ENCODE data around the gene SHC1.
A peak's percentile ranks its signal among the peaks of the same experiment; 100 is the strongest.

The SHC1 gene

DNA sequence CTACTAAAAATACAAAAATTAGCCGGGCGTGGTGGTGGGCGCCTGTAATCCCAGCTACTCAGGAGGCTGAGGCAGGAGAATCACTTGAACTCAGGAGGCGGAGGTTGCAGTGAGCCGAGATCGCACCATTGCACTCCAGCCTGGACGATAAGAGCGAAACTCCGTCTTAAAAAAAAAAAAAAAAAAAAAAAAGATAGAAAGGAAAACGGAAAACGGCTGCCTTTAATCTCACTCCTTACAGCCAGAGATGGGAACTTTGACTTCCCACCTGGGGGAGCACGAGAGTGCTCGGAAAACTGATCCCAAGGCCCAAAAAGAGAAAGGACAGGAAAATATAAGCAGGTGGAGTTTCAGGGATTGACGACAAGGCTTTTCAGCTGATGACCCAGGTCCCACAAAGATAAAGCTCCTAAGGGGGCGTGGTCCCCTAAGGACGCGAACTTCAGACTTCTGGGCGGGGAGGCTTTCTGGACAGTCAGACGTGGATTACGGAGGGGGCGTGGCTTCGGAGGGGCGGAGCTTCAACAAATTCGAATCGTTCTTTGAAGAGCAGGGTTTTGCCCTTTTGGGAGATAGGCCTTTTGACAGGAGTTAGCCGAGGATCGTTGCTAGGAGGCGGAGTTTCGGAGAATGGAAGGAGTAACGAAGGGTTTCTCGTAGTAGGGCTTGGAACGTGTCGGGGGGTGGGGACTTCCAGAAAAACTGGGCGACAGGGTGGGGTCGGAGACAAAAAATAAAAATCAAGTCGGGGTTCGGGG is 3.0 kb upstream of the SHC1 start:
- H3K9ac ChIP-seq (ENCODE audit: insufficient read length): peak overlapping the region; percentile 95
- peak overlapping the region; percentile 99 for H3K27ac ChIP-seq
- DNase-seq (ENCODE audit: low read depth, low spot score): peak; percentile 81
- H3K9me3 ChIP-seq (ENCODE audit: low read depth, low read length): no peaks in the 10 kb centered on the region
- peaks cover 21% of the 10 kb centered on the region for H3K36me3 ChIP-seq (ENCODE audit: insufficient read depth, low read length)
- peak overlapping the region; percentile 97 for H3K4me3 ChIP-seq
- TF ChIP-seq POLR2AphosphoS5 (IDR thresholded peaks at IDR 0.05; ENCODE audit: borderline replicate concordance, low read depth, low read length): peak; percentile 75
- TF ChIP-seq EZH2 (IDR thresholded peaks at IDR 0.05): no peak

DNA sequence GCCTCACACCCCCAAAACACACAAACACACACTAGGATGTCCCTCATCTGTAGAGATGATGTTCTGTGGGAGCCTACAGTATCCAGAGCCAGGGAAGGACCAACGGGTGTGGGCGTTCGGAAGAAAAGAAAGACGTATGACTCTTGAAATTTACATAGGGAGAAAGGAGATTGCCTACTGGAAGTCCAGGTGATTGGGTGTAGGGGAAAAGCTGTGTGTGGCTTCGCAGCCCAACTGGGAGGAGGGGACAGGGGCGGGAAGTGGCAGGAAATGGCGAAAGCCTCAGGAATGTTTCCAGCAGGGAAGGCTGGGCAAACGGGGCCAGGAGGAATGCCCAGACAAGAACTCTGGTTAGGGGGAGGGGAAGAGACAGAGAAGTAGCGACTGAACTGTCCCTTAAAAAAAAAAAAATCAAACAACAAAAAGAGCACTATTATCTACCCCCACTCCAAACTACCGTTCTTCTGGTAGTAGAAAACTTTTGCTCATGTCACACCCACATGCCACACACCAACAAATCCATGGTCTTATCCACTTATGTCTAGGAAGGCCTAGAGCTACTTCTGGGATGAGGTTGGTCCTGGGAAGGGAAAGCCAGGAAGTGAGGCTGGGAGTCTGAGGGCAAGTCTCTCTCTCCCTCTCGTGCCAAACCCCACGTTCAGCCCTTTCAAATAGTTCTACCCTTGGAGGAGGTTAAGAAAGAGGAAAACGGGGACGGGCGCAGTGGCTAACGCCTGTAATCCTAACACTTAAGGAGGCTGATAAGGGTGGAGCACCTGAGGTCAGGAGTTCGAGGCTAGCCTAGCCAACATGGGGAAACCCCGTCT is 2.2 kb upstream of the SHC1 start:
- H3K4me3 ChIP-seq: peak overlapping the region; percentile 97
- peak overlapping the region; percentile 99 for H3K27ac ChIP-seq
- H3K9me3 ChIP-seq (ENCODE audit: low read depth, low read length): no peaks in the 10 kb centered on the region
- no peak for DNase-seq (ENCODE audit: low read depth, low spot score)
- TF ChIP-seq FOXP2 (optimal IDR thresholded peaks at IDR 0.05; ENCODE audit: control extremely low read depth, extremely low read length, insufficient read depth): no peak
- TF ChIP-seq POLR2AphosphoS5 (IDR thresholded peaks at IDR 0.05; ENCODE audit: borderline replicate concordance, low read depth, low read length): no peak
- TF ChIP-seq EZH2 (IDR thresholded peaks at IDR 0.05): no peak
- peaks cover 20% of the 10 kb centered on the region for H3K36me3 ChIP-seq (ENCODE audit: insufficient read depth, low read length)
- H3K9ac ChIP-seq (ENCODE audit: insufficient read length): peak overlapping the region; percentile 43

DNA sequence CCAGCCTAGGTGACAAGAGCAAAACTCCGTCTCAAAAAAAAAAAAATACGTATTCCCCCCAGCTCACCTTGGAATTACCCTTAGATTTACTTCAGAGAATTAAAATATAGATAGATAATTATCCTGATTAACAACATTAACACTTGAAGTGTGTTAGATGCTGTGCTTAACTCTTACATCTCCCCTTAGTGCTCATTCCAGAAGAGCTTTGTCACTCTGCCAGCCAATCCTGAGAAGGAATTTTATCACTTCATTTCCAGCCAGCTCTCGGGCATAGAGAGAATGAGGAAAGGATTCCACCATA is 1.6 kb upstream of the SHC1 start:
- Histone ChIP-seq H3K9me3 (ENCODE audit: low read depth, low read length) (no peaks in the 10 kb centered on the region), H3K27ac (peak overlapping the region; percentile 99), H3K9ac (ENCODE audit: insufficient read length) (peak overlapping the region; percentile 43), H3K36me3 (ENCODE audit: insufficient read depth, low read length) (peaks cover 20% of the 10 kb centered on the region), H3K4me3 (peak overlapping the region; percentile 97)
- DNase-seq (ENCODE audit: low read depth, low spot score): no peak
- TF ChIP-seq FOXP2 (optimal IDR thresholded peaks at IDR 0.05; ENCODE audit: control extremely low read depth, extremely low read length, insufficient read depth) (no peak), EZH2 (IDR thresholded peaks at IDR 0.05) (no peak), POLR2AphosphoS5 (IDR thresholded peaks at IDR 0.05; ENCODE audit: borderline replicate concordance, low read depth, low read length) (no peak)

DNA sequence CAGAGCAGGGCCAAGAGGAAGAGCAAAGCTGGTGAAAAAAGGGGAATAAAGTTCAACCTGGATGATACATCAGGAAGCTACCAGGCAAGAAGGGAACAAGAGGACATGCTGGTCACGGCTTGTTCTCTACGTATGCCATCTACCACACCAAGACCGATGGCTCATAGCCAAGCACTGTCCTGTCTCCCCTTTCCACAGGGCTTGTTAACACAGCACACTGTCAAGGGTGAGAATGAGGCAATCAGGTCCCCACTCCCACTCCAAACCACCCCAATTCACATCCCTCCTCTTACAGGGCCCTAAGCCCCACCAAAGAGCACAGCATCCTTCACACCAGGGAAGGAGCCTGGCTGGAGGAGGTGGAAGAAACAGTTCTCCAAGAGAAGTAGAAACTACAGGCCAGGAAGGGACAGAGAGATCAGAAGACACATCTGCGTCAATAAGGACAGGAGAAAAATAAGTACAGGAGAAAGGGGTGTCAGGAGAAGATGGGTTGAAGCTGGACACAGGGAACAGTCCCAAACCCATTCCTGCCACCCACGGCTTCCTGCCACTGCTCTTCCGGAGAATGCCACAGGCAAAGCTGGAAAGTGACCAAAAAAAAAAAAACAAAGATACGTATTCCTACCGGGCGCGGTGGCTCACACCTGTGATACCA is 923 bp upstream of the SHC1 start:
- peak overlapping the region; percentile 82 for H3K4me3 ChIP-seq
- DNase-seq (ENCODE audit: low read depth, low spot score): no peak

DNA sequence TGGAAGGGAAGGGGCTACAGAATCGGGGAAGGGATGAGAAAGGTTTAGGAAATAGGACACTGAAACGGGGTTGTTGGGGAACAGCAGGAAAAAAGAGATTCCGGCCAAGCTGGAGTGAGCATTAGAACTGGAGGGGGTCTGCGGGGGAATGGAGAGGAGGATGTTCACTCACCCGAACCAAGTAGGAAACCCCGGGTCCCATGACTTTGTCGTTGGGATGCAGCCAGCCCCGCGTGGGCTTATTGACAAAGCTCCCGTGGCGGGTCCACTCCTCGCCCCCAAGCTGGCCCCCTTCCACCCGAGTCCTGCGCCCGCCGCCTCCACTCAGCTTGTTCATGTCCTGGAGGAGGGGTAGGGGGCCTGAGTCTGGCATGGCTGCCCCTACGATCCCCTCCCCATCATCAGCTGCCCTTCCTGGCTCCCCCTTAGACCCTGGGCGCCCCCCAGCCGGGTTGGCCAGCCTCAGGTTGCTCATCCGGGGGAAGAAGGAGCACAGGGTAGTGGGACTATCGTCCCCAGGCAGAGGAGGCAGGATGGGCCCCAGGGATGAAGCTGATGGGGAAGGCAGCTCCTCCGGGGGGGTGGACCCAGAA is 591 bp downstream of the SHC1 start:
- Histone ChIP-seq H3K9ac (ENCODE audit: insufficient read length) (peak overlapping the region; percentile 74), H3K36me3 (ENCODE audit: insufficient read depth, low read length) (peaks cover 33% of the 10 kb centered on the region), H3K4me3 (peak overlapping the region; percentile 82), H3K27ac (no peak overlapping the region), H3K9me3 (ENCODE audit: low read depth, low read length) (no peaks in the 10 kb centered on the region)
- TF ChIP-seq POLR2AphosphoS5 (IDR thresholded peaks at IDR 0.05; ENCODE audit: borderline replicate concordance, low read depth, low read length): no peak
- TF ChIP-seq FOXP2 (optimal IDR thresholded peaks at IDR 0.05; ENCODE audit: control extremely low read depth, extremely low read length, insufficient read depth): no peak
- TF ChIP-seq EZH2 (IDR thresholded peaks at IDR 0.05): no peak
- no peak for DNase-seq (ENCODE audit: low read depth, low spot score)

More for the DNA sequence above, 923 bp upstream of the SHC1 start:
- Histone ChIP-seq H3K27ac (peak overlapping the region; percentile 83), H3K36me3 (ENCODE audit: insufficient read depth, low read length) (peaks cover 26% of the 10 kb centered on the region), H3K9ac (ENCODE audit: insufficient read length) (peak overlapping the region; percentile 74), H3K9me3 (ENCODE audit: low read depth, low read length) (no peaks in the 10 kb centered on the region)
- TF ChIP-seq POLR2AphosphoS5 (IDR thresholded peaks at IDR 0.05; ENCODE audit: borderline replicate concordance, low read depth, low read length) (no peak), EZH2 (IDR thresholded peaks at IDR 0.05) (no peak), FOXP2 (optimal IDR thresholded peaks at IDR 0.05; ENCODE audit: control extremely low read depth, extremely low read length, insufficient read depth) (no peak)

DNA sequence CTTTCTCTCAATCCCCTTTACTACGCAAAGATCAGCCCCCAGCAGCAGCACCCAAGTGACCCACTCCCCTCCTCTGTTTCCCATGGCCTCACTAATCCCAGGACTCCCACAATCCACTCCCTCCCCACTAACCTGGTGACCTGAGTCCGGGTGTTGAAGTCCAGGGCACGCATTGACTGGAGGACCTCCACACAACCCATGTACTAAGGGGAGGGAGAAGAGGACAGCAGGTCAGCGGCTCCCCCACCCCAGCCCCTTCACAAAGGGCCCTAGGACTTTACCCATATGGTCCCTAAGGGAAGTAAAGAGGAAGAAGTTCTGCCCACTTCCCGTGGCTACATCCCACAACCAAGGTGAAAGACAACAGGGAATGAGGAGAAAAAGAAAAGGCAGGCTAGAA is 1.3 kb downstream of the SHC1 start:
- H3K27ac ChIP-seq: peak overlapping the region; percentile 22; the same call in 1 of the 2 replicates
- H3K9me3 ChIP-seq (ENCODE audit: low read depth, low read length): no peaks in the 10 kb centered on the region
- H3K36me3 ChIP-seq (ENCODE audit: insufficient read depth, low read length): peaks cover 39% of the 10 kb centered on the region
- no peak for DNase-seq (ENCODE audit: low read depth, low spot score)
- peak overlapping the region; percentile 74 for H3K9ac ChIP-seq (ENCODE audit: insufficient read length)
- TF ChIP-seq EZH2 (IDR thresholded peaks at IDR 0.05) (no peak), FOXP2 (optimal IDR thresholded peaks at IDR 0.05; ENCODE audit: control extremely low read depth, extremely low read length, insufficient read depth) (no peak), POLR2AphosphoS5 (IDR thresholded peaks at IDR 0.05; ENCODE audit: borderline replicate concordance, low read depth, low read length) (no peak)
- peak overlapping the region; percentile 82 for H3K4me3 ChIP-seq

DNA sequence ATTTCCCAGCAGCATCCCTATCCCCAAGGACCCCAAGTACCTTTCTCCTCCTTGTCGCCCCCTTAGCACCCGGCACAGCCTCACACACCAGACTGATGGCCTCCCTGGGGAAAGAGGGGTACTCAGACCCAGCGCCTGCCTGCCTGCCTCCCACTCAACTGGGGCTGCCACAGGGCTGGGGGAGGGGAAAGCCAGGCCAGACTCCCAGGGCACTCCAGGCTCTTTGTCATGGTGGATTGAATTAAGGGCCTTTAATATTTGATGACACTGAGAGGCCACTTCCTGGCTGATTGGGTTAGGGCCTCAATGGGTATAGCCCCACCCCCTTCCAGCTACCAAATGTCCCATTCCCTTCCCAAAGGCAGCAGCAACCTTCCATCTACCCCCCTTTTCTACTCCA is 1.8 kb downstream of the SHC1 start:
- Histone ChIP-seq H3K4me3 (peak overlapping the region; percentile 82), H3K27ac (no peak overlapping the region), H3K9me3 (ENCODE audit: low read depth, low read length) (no peaks in the 10 kb centered on the region), H3K36me3 (ENCODE audit: insufficient read depth, low read length) (peaks cover 44% of the 10 kb centered on the region), H3K9ac (ENCODE audit: insufficient read length) (peak overlapping the region; percentile 74)
- no peak for DNase-seq (ENCODE audit: low read depth, low spot score)
- TF ChIP-seq POLR2AphosphoS5 (IDR thresholded peaks at IDR 0.05; ENCODE audit: borderline replicate concordance, low read depth, low read length): no peak
- no peak for TF ChIP-seq FOXP2 (optimal IDR thresholded peaks at IDR 0.05; ENCODE audit: control extremely low read depth, extremely low read length, insufficient read depth)
- TF ChIP-seq EZH2 (IDR thresholded peaks at IDR 0.05): no peak

All from SK-N-MC (cell line).